HepG2 (cell line): ENCODE data around the gene TMEM235. TPM values are rescaled to one million over a fixed set of nuclear protein-coding genes. Genes with fewer than 3 reads are reported as not detected.

ENCODE experiments used
- ATAC-seq: fragments of 200-7000 bp; cut with Tn5 transposase; 3 replicates; pipeline ENCODE4 v1.9.1; 2020; ENCODE audit warnings: mild to moderate bottlenecking, moderate library complexity
- BruUV-seq: library from RNA; stranded (reverse); fragments of 400-500 nt; replicated peaks from 2 replicates; lab custom pipeline; 2021; lab: Mats Ljungman, UMichigan
- CTCF ChIA-PET: fragments of 300-600 bp; formaldehyde crosslinking; extraction: SDS; loops from one replicate; lab custom pipeline; 2021; ENCODE audit warnings: low total read pairs, inconsistent platforms, low intra/inter-chr PET ratio; lab: Yijun Ruan, JAX
- POLR2A ChIA-PET: fragments of 350-600 bp; sonication (Branson Sonifier 250); formaldehyde crosslinking; loops from one replicate; lab custom pipeline; 2020; ENCODE audit warnings: antibody characterized with exemption, inconsistent platforms; lab: Yijun Ruan, JAX
- DNase-seq: peaks from one replicate; pipeline ENCODE4 v3.0.0-alpha.2; 2015; ENCODE audit warnings: low spot score
- FAIRE-seq: peaks from 3 replicates; lab custom pipeline; 2011; peaks lifted over from hg19 to GRCh38; lab: Jason Lieb, UNC
- H2AFZ ChIP-seq: one replicate; pipeline ENCODE4 v1.6.1; 2011; ENCODE audit warnings: low read length, inconsistent platforms
- H3K27ac ChIP-seq: fragments of 300-600 bp; 3 replicates; pipeline ENCODE4 v1.8.0; 2011; ENCODE audit warnings: mixed run types, mild to moderate bottlenecking, mixed read lengths, low read length, inconsistent platforms; ENCODE audit not compliant: insufficient read depth; ENCODE audit errors: extremely low read length
- H3K27me3 ChIP-seq, 2 experiments: fragments of 200-600 bp in 1 of 2; 2 replicates in 1 of 2; 3 replicates in 1 of 2; pipeline versions ENCODE4 v1.6.0 to v1.8.0; 2011; ENCODE audit warnings: low read length in 2 of 2, mild to moderate bottlenecking in 2 of 2, moderate library complexity in 2 of 2, inconsistent platforms in 1 of 2; ENCODE audit not compliant: insufficient read depth in 2 of 2, control insufficient read depth in 1 of 2
- H3K36me3 ChIP-seq, 2 experiments: fragments of 200-600 bp in 1 of 2; replicated peaks in 1 of 2; 2 replicates in 1 of 2; 3 replicates in 1 of 2; pipeline versions ENCODE4 v1.5.1 to v1.8.0; 2011; ENCODE audit warnings: low read length in 2 of 2, inconsistent platforms in 1 of 2; ENCODE audit not compliant: insufficient read depth in 2 of 2, control insufficient read depth in 1 of 2
- H3K4me1 ChIP-seq: 2 replicates; pipeline ENCODE4 v1.5.1; 2012; ENCODE audit warnings: low read length, inconsistent platforms; ENCODE audit not compliant: insufficient read depth
- H3K4me2 ChIP-seq: 2 replicates; pipeline ENCODE4 v1.6.0; 2011; ENCODE audit warnings: low read depth, low read length, inconsistent platforms
- H3K4me3 ChIP-seq, 3 experiments: fragments of 200-600 bp in 1 of 3; sonication (generic), shearing (Covaris generic) in 1 of 3; replicated peaks in 1 of 3; 2 replicates each; pipeline ENCODE4 v1.5.1; 2011 to 2016; ENCODE audit warnings: low read length in 3 of 3, inconsistent platforms in 2 of 3, low read depth in 2 of 3, mild to moderate bottlenecking in 2 of 3, control low read depth in 1 of 3, mixed read lengths in 1 of 3; ENCODE audit not compliant: insufficient read depth in 1 of 3
- H3K79me2 ChIP-seq: one replicate; pipeline ENCODE4 v1.6.1; 2011; ENCODE audit warnings: low read length, inconsistent platforms; ENCODE audit not compliant: insufficient read depth
- H3K9ac ChIP-seq: 2 replicates; pipeline ENCODE4 v1.6.0; 2011; ENCODE audit warnings: mild to moderate bottlenecking, low read depth, low read length, inconsistent platforms; ENCODE audit not compliant: insufficient read depth
- H3K9me3 ChIP-seq: 2 replicates; pipeline ENCODE4 v1.5.1; 2012; ENCODE audit warnings: mild to moderate bottlenecking, low read length
- H4K20me1 ChIP-seq: 2 replicates; pipeline ENCODE4 v1.6.0; 2011; ENCODE audit warnings: inconsistent platforms, mild to moderate bottlenecking, low read length, moderate library complexity; ENCODE audit not compliant: insufficient read depth
- EZH2 ChIP-seq: conservative IDR thresholded peaks from 2 replicates; pipeline ENCODE4 v1.6.1; 2012; ENCODE audit warnings: mild to moderate bottlenecking, low read depth, low read length, moderate library complexity
- KLF12 ChIP-seq: sonication (generic); formaldehyde crosslinking; IDR thresholded peaks from 2 replicates; pipeline ENCODE4 v1.4.0; 2020; ENCODE audit warnings: missing genetic modification reagents, borderline replicate concordance
- MLLT10 ChIP-seq: sonication (generic); formaldehyde crosslinking; IDR thresholded peaks from 2 replicates; pipeline ENCODE4 v1.4.0; 2020; ENCODE audit warnings: missing genetic modification reagents
- TAF1 ChIP-seq: sonication (generic); formaldehyde crosslinking; IDR thresholded peaks from 2 replicates; pipeline ENCODE4 v1.4.0; 2020; ENCODE audit warnings: missing genetic modification reagents
- ZBTB21 ChIP-seq: sonication (generic); formaldehyde crosslinking; IDR thresholded peaks from 2 replicates; pipeline ENCODE4 v1.4.0; 2020; ENCODE audit warnings: missing genetic modification reagents
- ZNF331 ChIP-seq: sonication (generic); formaldehyde crosslinking; IDR thresholded peaks from 2 replicates; pipeline ENCODE4 v1.4.0; 2020; ENCODE audit warnings: missing genetic modification reagents
- ZNF343 ChIP-seq: sonication (generic); formaldehyde crosslinking; IDR thresholded peaks from 2 replicates; pipeline ENCODE4 v1.4.0; 2020; ENCODE audit warnings: mild to moderate bottlenecking, missing genetic modification reagents
- ZNF460 ChIP-seq: sonication (generic); formaldehyde crosslinking; IDR thresholded peaks from 2 replicates; pipeline ENCODE4 v1.5.1; 2020; ENCODE audit warnings: missing genetic modification reagents, mild to moderate bottlenecking, borderline replicate concordance
- ZSCAN31 ChIP-seq: sonication (generic); formaldehyde crosslinking; IDR thresholded peaks from 2 replicates; pipeline ENCODE4 v1.5.0; 2020; ENCODE audit warnings: low read depth, mild to moderate bottlenecking, missing genetic modification reagents
- WGBS: methylation state at CpG from one replicate; pipeline ENCODE4 v1.1.6; 2017; ENCODE audit warnings: low lambda C conversion rate; 5-methylcytosine and 5-hydroxymethylcytosine counted together
- in situ Hi-C: cut with HindIII; loops from 2 replicates; pipeline ENCODE4 v1.10.0; 2017; ENCODE audit warnings: low pct_unique_long_range_greater_than_20kb; ENCODE audit not compliant: extremely low pct_ligation_motif_present
- intact Hi-C: fragments of 100-400 bp; cut with micrococcal nuclease; formaldehyde crosslinking; loops from one replicate; pipeline ENCODE4 v1.10.0; 2022; ENCODE audit not compliant: unreplicated experiment
- polyA plus RNA-seq, 8 experiments: library from polyadenylated mRNA; depleted of rRNA in 3 of 8; stranded (reverse) in 7 of 8; unstranded in 1 of 8; fragments of >200 nt; fragmentation: Illumina TruSeq in 4 of 8; extraction: Trizol in 4 of 8; gene quantifications; 2 replicates each; pipeline versions ENCODE4 v1.2.1 to v1.2.3, GENCODE V29; 2011 to 2016; ENCODE audit warnings: low read depth in 4 of 8, missing spikeins in 1 of 8, mixed read lengths in 1 of 8; ENCODE audit not compliant: insufficient read depth in 1 of 8
- total RNA-seq, 5 experiments: library from RNA; depleted of rRNA; stranded (reverse); fragments of >200 nt; fragmentation: Illumina TruSeq; extraction: Trizol; gene quantifications; 2 replicates each; pipeline ENCODE4 v1.2.3, GENCODE V29; 2016; ENCODE audit warnings: low read depth in 1 of 5
- TF ChIP-seq, protein P1 (sequence below): sonication (generic); formaldehyde crosslinking; IDR thresholded peaks from 2 replicates; pipeline ENCODE4 v1.5.0; 2020; ENCODE audit warnings: mild to moderate bottlenecking, low read depth, missing genetic modification reagents, borderline replicate concordance

TMEM235 gene
- total and polyA plus RNA-seq, 2 of the 13 experiments (the other 11 are each of a cell fraction or from before 2014, with no cell fraction given), result not detected

DNA sequence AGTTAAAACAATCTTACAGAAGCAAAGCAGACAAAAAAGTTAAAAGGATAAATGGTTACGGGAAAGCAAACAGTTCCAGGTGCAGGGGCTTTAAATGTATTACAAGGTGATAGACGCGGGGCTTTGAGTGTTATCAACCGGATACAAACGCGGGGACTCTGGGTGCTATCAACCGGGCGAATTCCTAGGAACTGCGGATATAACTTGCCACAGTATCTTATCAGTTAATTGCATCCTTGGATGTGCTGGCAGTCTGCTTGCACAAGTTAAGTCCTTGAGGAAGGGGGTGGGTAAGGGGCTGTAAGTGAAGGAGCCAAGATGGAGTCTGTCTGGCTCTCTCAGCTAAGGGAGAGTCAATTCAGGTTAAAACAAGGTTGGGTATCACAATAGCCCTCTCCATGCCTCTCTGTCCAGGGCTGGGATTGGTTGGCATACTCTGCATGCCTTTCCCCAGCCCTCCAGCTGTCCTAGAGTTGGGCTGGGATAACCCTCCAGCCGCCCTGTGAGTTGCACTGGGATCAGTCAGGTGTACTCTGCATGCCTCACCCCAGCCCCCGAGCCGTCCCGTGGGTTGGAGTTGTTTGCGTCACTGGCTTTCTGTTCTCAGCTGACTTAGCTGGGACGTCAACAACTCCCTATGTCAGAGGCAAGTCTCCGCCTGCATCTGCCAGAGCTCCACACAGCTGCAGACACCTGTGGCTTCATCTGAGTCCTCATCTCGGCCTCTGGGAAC lies 40.9 kb downstream of the TMEM235 start:
- BruUV-seq, result no TSS peak
- H3K36me3 ChIP-seq, result no peaks in the 10 kb centered on the region
- WGBS, result 41% methylated on average over 10 of the region's 17 CpGs
- peaks cover 32% of the 10 kb centered on the region for H3K4me1 ChIP-seq
- H2AFZ ChIP-seq, result no peak overlapping the region
- ATAC-seq (peak; percentile 39), FAIRE-seq (no peak)
- TF ChIP-seq ZNF331 (CRISPR knock-in tag), result no peak
- TF ChIP-seq, protein P1, sequence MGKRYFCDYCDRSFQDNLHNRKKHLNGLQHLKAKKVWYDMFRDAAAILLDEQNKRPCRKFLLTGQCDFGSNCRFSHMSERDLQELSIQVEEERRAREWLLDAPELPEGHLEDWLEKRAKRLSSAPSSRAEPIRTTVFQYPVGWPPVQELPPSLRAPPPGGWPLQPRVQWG (CRISPR knock-in tag), result no peak
- TF ChIP-seq EZH2, result 0 out of 2 replicates have a peak, but pooled peaks have one; percentile 70
- TF ChIP-seq ZSCAN31, result no peak
- 0 out of 2 replicates have a peak, but pooled peaks have one; percentile 50 for TF ChIP-seq ZBTB21 (CRISPR knock-in tag)
- TF ChIP-seq, all 625 proteins: peak for 2
- intact Hi-C loops, result no loop called here
- ChIA-PET POLR2A (no interaction called here), CTCF (no interaction called here)
- Histone ChIP-seq H3K27me3 (peaks cover 22 to 78% of the 10 kb centered on the region in 2 experiments), H3K4me3 (no peak overlapping the region), H3K27ac (no peak overlapping the region), H3K4me2 (no peak overlapping the region), H3K9ac (no peak overlapping the region), H3K79me2 (no peaks in the 10 kb centered on the region), H4K20me1 (no peaks in the 10 kb centered on the region), H3K9me3 (no peaks in the 10 kb centered on the region)
- in situ Hi-C loops, result no loop called here
- DNase-seq, result no peak

DNA sequence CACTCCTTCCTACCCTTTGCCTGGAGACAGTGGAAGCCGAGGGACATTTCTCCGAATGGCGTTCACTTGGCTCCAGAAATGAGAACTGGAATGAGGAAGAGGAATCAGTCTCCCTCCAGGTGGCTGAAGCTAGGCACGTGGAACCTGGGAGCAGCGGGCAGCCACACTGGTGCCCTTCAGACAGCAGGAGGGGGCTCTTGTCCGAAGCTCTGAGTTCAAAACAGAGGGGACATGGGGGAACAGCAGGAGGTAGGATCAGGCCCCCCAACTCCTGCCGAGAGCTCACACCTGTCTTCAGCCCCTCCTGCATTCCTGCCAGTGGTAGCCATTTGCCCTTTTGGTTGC lies 41.5 kb downstream of the TMEM235 start:
- H3K4me3 ChIP-seq, result no peak overlapping the region
- CTCF ChIA-PET, result no interaction called here
- H3K9me3 ChIP-seq, result no peaks in the 10 kb centered on the region
- no peaks in the 10 kb centered on the region for H3K36me3 ChIP-seq
- DNase-seq (no peak), ATAC-seq (no peak), FAIRE-seq (no peak)
- TF ChIP-seq TAF1 (no peak), ZNF343 (CRISPR knock-in tag) (no peak), ZNF460 (CRISPR knock-in tag) (no peak), KLF12 (no peak), MLLT10 (CRISPR knock-in tag) (no peak)
- H3K27me3 ChIP-seq, result peaks cover 25 to 78% of the 10 kb centered on the region in 2 experiments
- no TSS peak for BruUV-seq
- no peak overlapping the region for H3K4me2 ChIP-seq
- peaks cover 26% of the 10 kb centered on the region for H3K4me1 ChIP-seq
- no peaks in the 10 kb centered on the region for H4K20me1 ChIP-seq
- H3K79me2 ChIP-seq, result no peaks in the 10 kb centered on the region
- no peak overlapping the region for H3K9ac ChIP-seq
- in situ Hi-C loops (no loop called here), intact Hi-C loops (no loop called here)
- H3K27ac ChIP-seq, result no peak overlapping the region
- POLR2A ChIA-PET, result no interaction called here
- WGBS, result 44% methylated on average over 7 of the region's 7 CpGs
- H2AFZ ChIP-seq, result no peak overlapping the region
